Measurements from ENCODE around the gene FFAR3.

FFAR3 gene

DNA sequence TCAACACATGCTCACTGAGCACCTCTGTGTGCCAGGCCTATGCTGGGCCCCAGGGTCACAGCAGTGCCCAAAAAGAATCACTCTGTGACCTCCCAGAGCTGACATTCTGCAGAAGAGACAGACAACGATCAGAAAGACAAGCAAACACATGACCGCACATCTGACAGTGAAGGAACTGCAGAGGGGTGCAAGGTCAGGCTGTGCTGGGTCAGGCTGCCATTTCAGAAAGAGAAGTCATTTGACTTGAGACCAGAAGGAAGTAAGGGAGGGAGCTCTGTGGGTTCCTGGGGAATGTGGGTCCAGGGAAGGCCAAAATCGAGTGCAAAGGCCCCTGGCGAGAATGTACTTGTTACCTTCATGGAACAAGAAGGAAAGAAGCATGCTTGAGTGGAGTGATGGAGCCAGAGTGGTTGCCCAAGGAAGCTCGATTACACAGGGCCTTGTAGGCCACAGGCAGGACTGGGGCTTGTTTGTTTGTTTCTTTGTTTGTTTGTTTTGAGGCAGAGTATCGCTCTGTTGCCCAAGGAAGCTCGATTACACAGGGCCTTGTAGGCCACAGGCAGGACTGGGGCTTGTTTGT is 40.7 kb upstream of the FFAR3 start:
- Histone ChIP-seq H3K9me3 (replicated peaks in 1 of 2; ENCODE audit: control insufficient read depth in 2 of 2, insufficient read depth in 1 of 2, low read depth in 1 of 2, low read length in 2 of 2) (peaks cover 2 to 3% of the 10 kb centered on the region in 2 donors), H2AK5ac (ENCODE audit: low read depth, low read length) (no peak overlapping the region), H2BK5ac (ENCODE audit: low read length) (no peak overlapping the region), H4K91ac (ENCODE audit: low read depth, low read length, poor library complexity) (no peak overlapping the region), H3K4ac (ENCODE audit: low read length) (no peak overlapping the region), H3K36me3 (replicated peaks in 1 of 2; ENCODE audit: control insufficient read depth in 2 of 2, insufficient read depth in 2 of 2, low read length in 2 of 2) (no peaks in the 10 kb centered on the region), H2BK12ac (ENCODE audit: low read length) (no peak overlapping the region), H2BK15ac (ENCODE audit: low read length) (no peak overlapping the region), H3K4me2 (ENCODE audit: insufficient read depth, low read length, poor library complexity, severe bottlenecking) (no peak overlapping the region), H3K79me1 (ENCODE audit: low read depth, low read length) (no peaks in the 10 kb centered on the region), H2BK120ac (ENCODE audit: low read depth, low read length) (no peak overlapping the region), H3K14ac (ENCODE audit: low read length) (no peak overlapping the region), H3K9ac (ENCODE audit: low read depth, low read length, poor library complexity) (no peak overlapping the region), H4K8ac (ENCODE audit: low read depth, low read length) (no peak overlapping the region), H3K27ac (replicated peaks; ENCODE audit: low read length) (no peak overlapping the region), H2AFZ (ENCODE audit: low read length) (peak overlapping the region; percentile 73), H3K18ac (ENCODE audit: low read length) (no peak overlapping the region), H3K23ac (ENCODE audit: low read depth, low read length, poor library complexity) (no peak overlapping the region), H3K4me1 (ENCODE audit: control insufficient read depth in 2 of 2, insufficient read depth in 1 of 2, low read depth in 1 of 2, low read length in 2 of 2) (no peaks in the 10 kb centered on the region), H3K4me3 (ENCODE audit: low read length in 2 of 2) (no peak overlapping the region), H3K27me3 (ENCODE audit: control insufficient read depth in 3 of 3, insufficient read depth in 3 of 3, low read depth in 1 of 3, low read length in 3 of 3) (no peaks in the 10 kb centered on the region)
- no CpG with 5 or more reads among the region's 7 CpGs for WGBS, 2 donors (ENCODE audit: extremely low coverage in 2 of 2, insufficient read length in 2 of 2, insufficient replicate concordance in 1 of 2)
- no peak for DNase-seq (ENCODE audit: low spot score)

DNA sequence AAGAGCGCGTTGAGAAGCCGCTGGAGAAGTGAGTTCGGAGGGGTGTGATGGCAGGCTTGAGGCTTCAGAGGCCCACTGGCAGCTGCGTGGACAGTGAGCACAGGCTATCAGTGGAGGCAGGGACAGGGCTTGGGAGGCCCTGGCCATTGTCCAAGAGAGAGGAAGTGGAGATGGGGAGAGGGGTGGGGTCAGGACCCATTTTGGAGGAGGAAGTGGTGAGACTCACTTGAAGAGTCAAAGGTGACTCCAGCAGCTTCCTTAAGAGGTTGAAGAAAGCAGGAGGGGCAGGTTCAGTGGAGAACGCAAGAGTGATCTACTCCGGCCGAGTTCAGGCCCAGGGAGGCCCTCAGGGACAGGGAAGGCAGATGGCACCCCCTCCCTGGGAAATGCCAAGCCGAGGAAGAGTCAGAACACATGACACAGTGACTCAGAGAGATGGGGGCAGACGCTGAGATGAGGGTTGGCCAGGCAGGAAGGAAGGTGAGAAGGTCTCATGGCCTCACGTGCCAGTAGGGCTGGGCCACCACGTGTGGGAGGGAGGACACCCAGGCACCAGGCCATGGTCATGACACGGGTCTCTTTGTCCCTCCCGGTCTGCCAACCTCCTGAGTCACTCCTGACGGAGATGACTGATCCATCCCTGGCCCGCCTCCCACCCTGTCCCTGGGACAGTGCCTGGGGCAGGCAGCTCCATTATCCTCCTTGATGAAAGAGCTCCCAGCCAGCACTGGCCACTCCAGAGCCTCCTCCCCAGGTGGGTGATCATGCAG is 39.4 kb upstream of the FFAR3 start:
- no peak for DNase-seq (ENCODE audit: low spot score)

DNA sequence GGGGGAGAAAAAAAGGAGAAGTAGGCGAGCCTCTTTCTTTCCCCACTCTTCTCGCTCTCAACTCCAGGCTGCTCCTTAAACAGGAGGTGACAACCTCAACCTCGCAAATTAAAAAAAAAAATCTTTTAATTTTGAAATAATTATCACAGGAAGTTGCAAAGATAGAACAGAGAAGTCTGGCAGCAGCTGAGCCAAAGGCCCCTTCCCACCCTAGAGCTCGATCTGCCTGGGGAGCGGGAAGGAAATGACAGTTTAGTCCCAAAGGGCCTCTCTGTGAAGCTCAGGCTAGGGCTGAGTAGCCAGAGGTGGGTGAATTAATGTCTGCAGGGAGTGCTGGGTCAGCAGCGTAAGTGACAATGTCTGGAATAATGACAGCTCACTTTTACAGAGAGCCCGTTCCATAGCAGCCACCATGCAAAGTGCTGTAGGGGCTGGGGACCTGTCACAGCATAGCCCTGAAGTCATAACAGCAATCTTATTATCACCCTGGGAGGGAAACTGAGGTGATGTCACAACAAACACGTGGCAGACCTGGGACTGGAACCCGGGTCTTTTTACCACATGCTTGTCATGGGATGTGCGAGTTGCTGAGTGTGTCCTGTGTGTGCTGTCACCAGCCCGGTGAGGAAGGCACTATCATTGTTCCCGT is 38.1 kb upstream of the FFAR3 start:
- WGBS, 2 donors (ENCODE audit: extremely low coverage in 2 of 2, insufficient read length in 2 of 2, insufficient replicate concordance in 1 of 2): no CpG with 5 or more reads among the region's 12 CpGs

More for the DNA sequence above, 39.4 kb upstream of the FFAR3 start:
- no peak overlapping the region for H2BK120ac ChIP-seq (ENCODE audit: low read depth, low read length)
- H3K4me2 ChIP-seq (ENCODE audit: insufficient read depth, low read length, poor library complexity, severe bottlenecking): no peak overlapping the region
- no CpG with 5 or more reads among the region's 16 CpGs for WGBS, 2 donors (ENCODE audit: extremely low coverage in 2 of 2, insufficient read length in 2 of 2, insufficient replicate concordance in 1 of 2)
- peak overlapping the region; percentile 68 for H2AK5ac ChIP-seq (ENCODE audit: low read depth, low read length)
- H2AFZ ChIP-seq (ENCODE audit: low read length): peak overlapping the region; percentile 40
- H3K18ac ChIP-seq (ENCODE audit: low read length): peak overlapping the region; percentile 80
- no peak overlapping the region for H3K27ac ChIP-seq (replicated peaks; ENCODE audit: low read length)
- H3K14ac ChIP-seq (ENCODE audit: low read length): peak overlapping the region; percentile 47
- H3K23ac ChIP-seq (ENCODE audit: low read depth, low read length, poor library complexity): peak overlapping the region; percentile 85
- no peak overlapping the region for H3K9ac ChIP-seq (ENCODE audit: low read depth, low read length, poor library complexity)
- H3K4me1 ChIP-seq (ENCODE audit: control insufficient read depth in 2 of 2, insufficient read depth in 1 of 2, low read depth in 1 of 2, low read length in 2 of 2): no peaks in the 10 kb centered on the region
- H3K4ac ChIP-seq (ENCODE audit: low read length): no peak overlapping the region
- H3K27me3 ChIP-seq (ENCODE audit: control insufficient read depth in 3 of 3, insufficient read depth in 3 of 3, low read depth in 1 of 3, low read length in 3 of 3): no peaks in the 10 kb centered on the region
- no peak overlapping the region for H4K8ac ChIP-seq (ENCODE audit: low read depth, low read length)
- no peak overlapping the region for H2BK5ac ChIP-seq (ENCODE audit: low read length)
- H3K36me3 ChIP-seq (replicated peaks in 1 of 2; ENCODE audit: control insufficient read depth in 2 of 2, insufficient read depth in 2 of 2, low read length in 2 of 2): no peaks in the 10 kb centered on the region
- H3K4me3 ChIP-seq (ENCODE audit: low read length in 2 of 2): no peak overlapping the region
- peaks cover 2 to 3% of the 10 kb centered on the region in 2 donors for H3K9me3 ChIP-seq (replicated peaks in 1 of 2; ENCODE audit: control insufficient read depth in 2 of 2, insufficient read depth in 1 of 2, low read depth in 1 of 2, low read length in 2 of 2)
- no peak overlapping the region for H2BK12ac ChIP-seq (ENCODE audit: low read length)
- H4K91ac ChIP-seq (ENCODE audit: low read depth, low read length, poor library complexity): no peak overlapping the region
- H3K79me1 ChIP-seq (ENCODE audit: low read depth, low read length): no peaks in the 10 kb centered on the region
- no peak overlapping the region for H2BK15ac ChIP-seq (ENCODE audit: low read length)

DNA sequence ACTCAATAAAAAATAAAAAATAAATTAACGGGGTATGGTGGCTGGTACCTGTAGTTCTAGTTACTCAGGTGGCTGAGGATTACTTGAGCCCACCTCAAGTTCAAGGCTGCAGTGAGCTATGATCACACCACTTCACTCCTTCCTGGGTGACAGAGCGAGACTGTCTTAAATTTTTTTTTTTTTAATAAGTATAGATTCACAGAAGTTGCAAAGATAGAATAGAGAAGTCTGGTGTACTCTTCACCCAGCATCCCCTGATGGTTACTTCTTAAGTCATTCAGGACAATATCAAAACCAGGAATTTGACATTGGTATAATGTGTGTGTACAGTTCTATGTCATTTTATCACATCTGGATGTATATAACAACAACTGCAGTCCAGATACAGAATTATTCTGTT is 37.0 kb upstream of the FFAR3 start:
- Histone ChIP-seq H2BK120ac (ENCODE audit: low read depth, low read length) (no peak overlapping the region), H3K79me1 (ENCODE audit: low read depth, low read length) (no peaks in the 10 kb centered on the region)
- no CpG with 5 or more reads among the region's 2 CpGs for WGBS, 2 donors (ENCODE audit: extremely low coverage in 2 of 2, insufficient read length in 2 of 2, insufficient replicate concordance in 1 of 2)

More for the DNA sequence above, 38.1 kb upstream of the FFAR3 start:
- Histone ChIP-seq H3K14ac (ENCODE audit: low read length) (no peak overlapping the region), H3K18ac (ENCODE audit: low read length) (no peak overlapping the region), H3K23ac (ENCODE audit: low read depth, low read length, poor library complexity) (no peak overlapping the region), H3K4me3 (ENCODE audit: low read length in 2 of 2) (no peak overlapping the region), H3K36me3 (replicated peaks in 1 of 2; ENCODE audit: control insufficient read depth in 2 of 2, insufficient read depth in 2 of 2, low read length in 2 of 2) (no peaks in the 10 kb centered on the region), H2AK5ac (ENCODE audit: low read depth, low read length) (no peak overlapping the region), H2BK5ac (ENCODE audit: low read length) (no peak overlapping the region), H3K27ac (replicated peaks; ENCODE audit: low read length) (no peak overlapping the region), H4K91ac (ENCODE audit: low read depth, low read length, poor library complexity) (no peak overlapping the region), H2BK15ac (ENCODE audit: low read length) (no peak overlapping the region), H2BK120ac (ENCODE audit: low read depth, low read length) (no peak overlapping the region), H2BK12ac (ENCODE audit: low read length) (no peak overlapping the region), H3K79me1 (ENCODE audit: low read depth, low read length) (no peaks in the 10 kb centered on the region), H3K4me1 (ENCODE audit: control insufficient read depth in 2 of 2, insufficient read depth in 1 of 2, low read depth in 1 of 2, low read length in 2 of 2) (no peaks in the 10 kb centered on the region), H3K4ac (ENCODE audit: low read length) (no peak overlapping the region), H4K8ac (ENCODE audit: low read depth, low read length) (no peak overlapping the region), H3K4me2 (ENCODE audit: insufficient read depth, low read length, poor library complexity, severe bottlenecking) (no peak overlapping the region), H2AFZ (ENCODE audit: low read length) (no peak overlapping the region), H3K9ac (ENCODE audit: low read depth, low read length, poor library complexity) (no peak overlapping the region), H3K27me3 (ENCODE audit: control insufficient read depth in 3 of 3, insufficient read depth in 3 of 3, low read depth in 1 of 3, low read length in 3 of 3) (no peaks in the 10 kb centered on the region), H3K9me3 (replicated peaks in 1 of 2; ENCODE audit: control insufficient read depth in 2 of 2, insufficient read depth in 1 of 2, low read depth in 1 of 2, low read length in 2 of 2) (peaks cover 2 to 3% of the 10 kb centered on the region in 2 donors)
- DNase-seq (ENCODE audit: low spot score): no peak

More for the DNA sequence above, 37.0 kb upstream of the FFAR3 start:
- Histone ChIP-seq H2BK5ac (ENCODE audit: low read length) (no peak overlapping the region), H2AK5ac (ENCODE audit: low read depth, low read length) (no peak overlapping the region), H3K27ac (replicated peaks; ENCODE audit: low read length) (no peak overlapping the region), H3K27me3 (ENCODE audit: control insufficient read depth in 3 of 3, insufficient read depth in 3 of 3, low read depth in 1 of 3, low read length in 3 of 3) (no peaks in the 10 kb centered on the region), H3K36me3 (replicated peaks in 1 of 2; ENCODE audit: control insufficient read depth in 2 of 2, insufficient read depth in 2 of 2, low read length in 2 of 2) (no peaks in the 10 kb centered on the region), H3K9ac (ENCODE audit: low read depth, low read length, poor library complexity) (no peak overlapping the region), H3K18ac (ENCODE audit: low read length) (no peak overlapping the region), H2BK12ac (ENCODE audit: low read length) (no peak overlapping the region), H3K9me3 (replicated peaks in 1 of 2; ENCODE audit: control insufficient read depth in 2 of 2, insufficient read depth in 1 of 2, low read depth in 1 of 2, low read length in 2 of 2) (peaks cover 2 to 3% of the 10 kb centered on the region in 2 donors), H3K4me3 (ENCODE audit: low read length in 2 of 2) (no peak overlapping the region), H3K14ac (ENCODE audit: low read length) (no peak overlapping the region), H3K23ac (ENCODE audit: low read depth, low read length, poor library complexity) (no peak overlapping the region), H3K4me2 (ENCODE audit: insufficient read depth, low read length, poor library complexity, severe bottlenecking) (no peak overlapping the region), H2BK15ac (ENCODE audit: low read length) (no peak overlapping the region), H4K91ac (ENCODE audit: low read depth, low read length, poor library complexity) (no peak overlapping the region), H4K8ac (ENCODE audit: low read depth, low read length) (no peak overlapping the region), H3K4me1 (ENCODE audit: control insufficient read depth in 2 of 2, insufficient read depth in 1 of 2, low read depth in 1 of 2, low read length in 2 of 2) (no peaks in the 10 kb centered on the region), H2AFZ (ENCODE audit: low read length) (no peak overlapping the region), H3K4ac (ENCODE audit: low read length) (no peak overlapping the region)
- no peak for DNase-seq (ENCODE audit: low spot score)

Measured in neuronal stem cell (in vitro differentiated cells).